Measurements from ENCODE around the gene APCDD1.

DNA sequence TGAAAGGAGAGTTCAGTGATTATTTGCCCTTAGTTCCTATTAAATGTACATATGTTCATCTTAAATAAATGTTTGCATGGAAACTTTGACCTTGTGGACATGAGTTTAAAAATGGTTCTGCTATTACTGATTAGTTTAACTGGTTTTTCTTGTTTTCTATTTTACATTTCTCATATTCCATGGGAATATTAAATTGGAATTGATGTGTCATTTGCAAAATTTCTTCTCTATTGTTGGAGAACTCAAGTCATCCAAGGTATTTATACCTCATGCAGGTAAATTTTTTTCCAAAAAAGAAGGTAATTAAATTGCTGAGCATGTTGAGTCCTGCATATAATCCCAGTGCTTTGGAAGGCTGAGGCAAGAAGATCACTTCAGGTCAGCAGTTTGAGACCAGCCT is 45.4 kb upstream of the APCDD1 start:
- TF ChIP-seq SP1 (IDR thresholded peaks at IDR 0.05; ENCODE audit: low read depth) (no peak), ZFX (IDR thresholded peaks at IDR 0.05) (no peak), EZH2 (IDR thresholded peaks at IDR 0.05) (no peak), POLR2A (IDR thresholded peaks at IDR 0.05; ENCODE audit: borderline replicate concordance, extremely low read depth, insufficient read depth, insufficient read length) (no peak), TCF7L2 (IDR thresholded peaks at IDR 0.05; ENCODE audit: borderline replicate concordance, extremely low read depth, insufficient read depth, insufficient read length) (no peak), ELF1 (IDR thresholded peaks at IDR 0.05; ENCODE audit: borderline replicate concordance, low read depth) (no peak)
- TF ChIP-seq, protein P1, sequence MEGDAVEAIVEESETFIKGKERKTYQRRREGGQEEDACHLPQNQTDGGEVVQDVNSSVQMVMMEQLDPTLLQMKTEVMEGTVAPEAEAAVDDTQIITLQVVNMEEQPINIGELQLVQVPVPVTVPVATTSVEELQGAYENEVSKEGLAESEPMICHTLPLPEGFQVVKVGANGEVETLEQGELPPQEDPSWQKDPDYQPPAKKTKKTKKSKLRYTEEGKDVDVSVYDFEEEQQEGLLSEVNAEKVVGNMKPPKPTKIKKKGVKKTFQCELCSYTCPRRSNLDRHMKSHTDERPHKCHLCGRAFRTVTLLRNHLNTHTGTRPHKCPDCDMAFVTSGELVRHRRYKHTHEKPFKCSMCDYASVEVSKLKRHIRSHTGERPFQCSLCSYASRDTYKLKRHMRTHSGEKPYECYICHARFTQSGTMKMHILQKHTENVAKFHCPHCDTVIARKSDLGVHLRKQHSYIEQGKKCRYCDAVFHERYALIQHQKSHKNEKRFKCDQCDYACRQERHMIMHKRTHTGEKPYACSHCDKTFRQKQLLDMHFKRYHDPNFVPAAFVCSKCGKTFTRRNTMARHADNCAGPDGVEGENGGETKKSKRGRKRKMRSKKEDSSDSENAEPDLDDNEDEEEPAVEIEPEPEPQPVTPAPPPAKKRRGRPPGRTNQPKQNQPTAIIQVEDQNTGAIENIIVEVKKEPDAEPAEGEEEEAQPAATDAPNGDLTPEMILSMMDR (IDR thresholded peaks at IDR 0.05 in 2 of 3, conservative IDR thresholded peaks at IDR 0.05 in 1 of 3; ENCODE audit: borderline replicate concordance in 1 of 3, insufficient read depth in 1 of 3, low read depth in 2 of 3, low read length in 2 of 3), result no peak
